Dermis blood vessel endothelial cell (primary cell): ENCODE results near the gene KLF14. TPM values are rescaled to one million over a fixed set of nuclear protein-coding genes. Genes with fewer than 3 reads are reported as not detected.
"Not testable (repeated sequence)": the region's sequence is repeated elsewhere in the genome, so short reads cannot be mapped to it uniquely, and the experiment has no call there.

Experiments
- DNase-seq: peaks from one replicate; pipeline ENCODE4 v3.0.0; 2010
- total RNA-seq: library from RNA; depleted of rRNA; stranded (reverse); fragments of >200 nt; gene quantifications from 2 replicates; pipeline ENCODE4 v1.2.3, GENCODE V29; 2014

Gene KLF14
- total RNA-seq, result under 0.01 TPM in 1 of 2 replicates, not detected in the other

DNA sequence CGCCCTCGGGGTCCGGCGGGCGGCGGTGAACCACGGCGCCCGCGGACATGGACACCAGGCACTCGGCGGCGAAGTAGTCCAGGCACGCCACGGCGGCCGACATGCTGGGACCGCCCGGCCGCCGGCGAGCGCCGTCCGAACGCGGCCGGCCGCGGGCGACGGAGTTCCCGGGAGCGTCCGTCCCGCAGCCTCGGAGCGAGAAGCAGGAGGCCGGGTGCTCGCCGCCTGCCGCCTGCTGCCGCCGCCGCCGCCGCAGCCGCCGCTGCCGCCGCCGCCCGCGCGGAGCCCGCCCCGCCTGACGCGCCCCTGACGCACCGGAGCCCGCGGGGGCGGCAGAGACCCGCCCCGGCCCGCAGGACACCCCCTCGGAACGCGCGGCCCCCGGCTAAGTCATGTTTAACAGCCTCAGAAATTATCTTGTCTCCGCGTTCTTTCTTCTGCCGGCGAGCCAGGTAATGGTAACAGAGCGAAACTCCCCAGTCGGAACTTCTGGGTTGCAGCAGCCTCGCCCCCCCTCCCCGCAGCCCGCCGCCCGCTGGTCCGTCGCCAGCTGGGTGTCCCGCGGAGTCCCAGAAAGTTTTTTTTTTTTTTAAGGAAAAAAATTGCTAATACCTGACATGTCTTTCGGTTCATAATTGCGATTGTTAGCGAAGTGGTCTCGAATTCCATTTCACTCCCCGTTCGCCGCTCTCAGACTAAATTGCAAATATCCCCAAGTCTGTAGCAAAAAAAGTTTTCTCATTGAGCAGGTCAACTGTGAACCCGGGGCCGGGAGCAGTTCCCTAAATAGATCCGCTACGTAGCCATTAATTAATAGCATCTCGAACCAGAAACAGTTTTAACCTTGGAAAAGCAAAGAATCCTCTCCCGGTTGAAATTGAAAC, at the start of gene KLF14:
TSS of gene KLF14 (minus strand) at position 277 of the 884 bp plus-strand sequence. CDS start at position 103, 174 bp downstream.
- peak; percentile 23 for DNase-seq

DNA sequence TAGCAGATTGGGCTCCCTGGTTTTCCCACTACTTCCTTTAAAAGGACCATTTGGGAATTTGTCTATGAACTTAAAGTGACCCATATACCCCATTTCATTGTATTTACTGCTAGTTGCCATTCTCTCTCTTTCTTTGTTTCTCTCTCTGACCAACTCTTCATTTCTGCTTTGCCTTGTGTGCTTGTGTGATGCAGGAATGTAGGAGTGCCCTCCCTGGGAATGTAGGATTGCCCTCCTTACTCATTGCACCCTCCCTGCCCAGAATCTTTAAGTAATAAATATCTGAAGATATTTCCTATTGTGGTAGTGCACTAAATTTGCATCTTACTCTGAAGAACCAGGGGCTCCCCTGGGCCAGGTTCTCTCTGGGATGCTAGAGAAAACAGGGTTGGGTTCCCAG, 47.3 kb upstream of the KLF14 start:
- no peak for DNase-seq

DNA sequence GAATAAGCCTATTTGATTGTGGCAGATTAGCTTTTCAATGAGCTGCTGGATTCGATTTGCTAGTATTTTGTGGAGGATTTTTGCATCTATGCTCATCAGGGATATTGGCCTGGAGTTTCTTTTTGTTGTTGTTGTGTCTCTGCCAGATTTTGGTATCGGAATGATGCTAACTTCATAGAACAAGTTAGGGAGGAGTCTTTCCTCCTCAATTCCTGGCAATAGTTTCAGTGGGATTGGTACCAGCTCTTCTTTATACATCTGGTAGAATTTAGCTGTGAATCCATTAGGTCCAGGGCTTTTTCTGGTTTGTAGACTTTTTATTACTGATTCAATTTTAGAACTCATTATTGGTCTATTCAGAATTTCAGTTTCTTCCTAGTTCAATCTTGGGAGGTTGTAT, 43.4 kb upstream of the KLF14 start:
- no peak for DNase-seq

DNA sequence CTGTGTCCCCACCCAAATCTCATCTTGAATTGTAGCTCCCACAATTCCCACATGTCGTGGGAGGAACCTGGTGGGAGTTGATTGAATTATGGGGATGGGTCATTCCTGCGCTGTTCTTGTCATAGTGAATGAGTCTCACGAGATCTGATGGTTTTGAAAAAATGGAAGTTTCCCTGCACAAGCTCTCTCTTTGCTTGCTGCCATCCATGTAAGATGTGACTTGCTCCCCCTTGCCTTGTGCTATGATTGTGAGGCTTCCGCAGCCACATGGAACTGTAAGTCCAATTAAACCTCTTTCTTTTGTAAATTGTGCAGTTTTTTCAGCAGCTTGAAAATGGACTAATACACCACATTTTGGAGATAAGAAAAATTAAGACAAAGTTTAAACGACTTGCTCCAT, 38.4 kb upstream of the KLF14 start:
- DNase-seq, result not testable (repeated sequence)

DNA sequence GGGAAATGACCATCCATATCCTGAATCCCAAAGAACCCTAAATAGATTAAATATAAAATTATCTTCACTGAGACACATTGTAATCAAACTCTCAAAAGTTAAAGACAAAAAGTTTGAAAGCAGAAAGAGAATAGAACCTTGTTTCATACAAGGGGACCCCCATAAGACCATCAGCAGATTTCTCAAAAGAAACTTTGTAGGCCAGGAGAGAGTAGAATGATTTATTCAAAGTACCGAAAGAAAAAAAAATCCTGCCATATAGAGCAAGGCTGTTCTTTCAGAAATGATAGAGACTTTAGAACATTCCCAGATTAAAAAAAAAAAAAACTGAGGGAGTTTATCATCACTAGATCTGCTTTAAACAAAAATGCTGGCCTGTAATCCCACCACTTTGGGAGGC, 34.8 kb upstream of the KLF14 start:
- DNase-seq, result no peak

DNA sequence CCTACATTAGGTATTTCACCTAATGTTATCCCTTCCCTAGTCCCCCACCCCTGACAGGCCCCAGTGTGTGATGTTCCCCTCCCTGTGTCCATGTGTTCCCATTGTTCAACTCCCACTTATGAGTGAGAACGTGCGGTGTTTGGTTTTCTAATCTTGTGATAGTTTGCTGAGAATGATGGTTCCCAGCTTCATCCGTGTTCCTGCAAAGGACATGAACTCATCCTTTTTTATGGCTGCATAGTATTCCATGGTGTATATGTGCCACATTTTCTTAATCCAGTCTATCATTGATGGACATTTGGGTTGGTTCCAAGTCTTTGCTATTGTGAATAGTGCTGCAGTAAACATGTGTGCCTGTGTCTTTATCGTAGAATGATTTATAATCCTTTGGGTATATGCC, 30.6 kb upstream of the KLF14 start:
- DNase-seq, result not testable (repeated sequence)

DNA sequence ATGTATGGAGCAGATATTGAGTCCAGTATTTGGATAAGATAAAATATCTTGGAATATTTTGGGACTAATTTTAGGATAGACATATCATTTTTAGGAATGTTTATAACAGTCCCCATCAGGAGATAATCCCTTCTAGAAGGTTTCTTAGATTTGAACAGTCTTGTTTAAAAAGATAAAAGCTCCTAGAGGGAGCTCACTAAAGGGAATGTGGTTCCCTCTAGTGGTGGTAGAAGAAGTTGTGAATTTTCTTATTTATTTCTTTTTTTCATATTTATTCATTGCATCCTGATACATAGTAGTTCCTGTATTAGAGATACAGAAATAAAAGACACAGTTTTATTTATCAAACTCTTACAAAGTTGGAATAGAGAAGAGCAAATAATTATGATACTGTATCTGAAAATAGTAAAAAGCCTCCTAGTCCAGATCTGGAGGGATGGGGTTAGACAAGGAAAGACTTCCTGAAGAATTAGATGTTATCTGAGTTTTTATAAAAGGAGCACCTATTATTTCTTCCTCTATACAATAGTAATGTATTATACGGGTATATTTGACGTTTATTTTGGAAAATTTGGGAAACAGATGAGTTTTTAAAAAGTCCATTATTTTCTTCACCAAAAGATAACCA, 24.5 kb upstream of the KLF14 start:
- DNase-seq, result peak; percentile 70

DNA sequence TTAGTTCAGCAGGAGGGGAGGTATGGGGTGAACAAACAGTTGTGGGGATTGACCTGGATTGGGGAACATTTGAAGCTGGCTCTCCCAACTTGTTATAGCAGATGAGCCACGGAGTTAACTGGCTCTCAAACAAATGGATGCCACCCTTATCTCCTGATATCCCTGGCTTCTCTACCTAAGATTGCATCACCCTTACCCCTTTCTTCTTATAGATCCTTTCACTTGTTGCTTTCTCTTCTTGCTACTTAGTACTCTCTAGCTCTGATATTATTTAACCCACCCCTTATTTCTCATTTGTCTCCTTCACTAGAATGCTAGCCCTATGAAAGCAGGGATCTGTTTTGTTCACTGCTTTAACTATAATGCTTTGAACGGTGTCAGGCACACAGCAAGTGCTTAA, 22.3 kb upstream of the KLF14 start:
- DNase-seq, result no peak

DNA sequence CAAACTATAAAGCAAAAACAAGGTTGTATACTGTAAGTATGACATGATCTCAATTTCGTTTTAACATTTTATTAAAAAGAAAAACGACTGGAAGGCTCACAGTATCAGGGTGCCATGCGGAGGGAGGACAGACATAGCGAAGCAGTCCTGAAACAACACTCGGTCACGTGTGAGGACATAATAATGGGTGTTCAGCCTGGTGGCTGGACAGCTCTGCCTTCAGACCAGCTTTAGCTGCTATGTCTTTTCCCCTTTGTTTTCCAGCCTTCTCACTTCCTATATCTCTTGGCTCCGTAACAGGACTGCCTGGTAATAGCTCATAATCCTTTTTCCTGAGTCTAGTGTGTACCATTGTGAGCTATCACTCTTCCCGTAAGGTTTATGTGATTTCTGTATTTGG, 18.4 kb upstream of the KLF14 start:
- DNase-seq, result peak; percentile 50

DNA sequence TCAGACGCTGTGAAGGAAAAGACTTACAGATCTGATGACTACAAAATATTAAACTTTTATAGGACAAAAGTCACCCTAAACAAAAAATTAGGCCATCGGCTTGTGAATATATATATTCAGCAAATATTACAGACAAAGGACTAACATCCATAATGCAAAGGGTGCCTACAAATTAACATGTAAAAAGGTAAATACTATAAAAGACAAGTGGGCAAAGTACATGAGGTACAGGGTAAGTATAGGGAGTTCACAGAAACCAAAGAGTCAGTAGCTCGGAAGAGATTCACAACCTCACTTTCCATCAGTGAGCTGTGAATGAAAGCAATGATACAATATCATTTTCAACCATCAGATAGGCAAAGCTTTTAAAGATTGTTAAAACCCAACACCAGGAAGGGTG, 16.7 kb upstream of the KLF14 start:
- no peak for DNase-seq

DNA sequence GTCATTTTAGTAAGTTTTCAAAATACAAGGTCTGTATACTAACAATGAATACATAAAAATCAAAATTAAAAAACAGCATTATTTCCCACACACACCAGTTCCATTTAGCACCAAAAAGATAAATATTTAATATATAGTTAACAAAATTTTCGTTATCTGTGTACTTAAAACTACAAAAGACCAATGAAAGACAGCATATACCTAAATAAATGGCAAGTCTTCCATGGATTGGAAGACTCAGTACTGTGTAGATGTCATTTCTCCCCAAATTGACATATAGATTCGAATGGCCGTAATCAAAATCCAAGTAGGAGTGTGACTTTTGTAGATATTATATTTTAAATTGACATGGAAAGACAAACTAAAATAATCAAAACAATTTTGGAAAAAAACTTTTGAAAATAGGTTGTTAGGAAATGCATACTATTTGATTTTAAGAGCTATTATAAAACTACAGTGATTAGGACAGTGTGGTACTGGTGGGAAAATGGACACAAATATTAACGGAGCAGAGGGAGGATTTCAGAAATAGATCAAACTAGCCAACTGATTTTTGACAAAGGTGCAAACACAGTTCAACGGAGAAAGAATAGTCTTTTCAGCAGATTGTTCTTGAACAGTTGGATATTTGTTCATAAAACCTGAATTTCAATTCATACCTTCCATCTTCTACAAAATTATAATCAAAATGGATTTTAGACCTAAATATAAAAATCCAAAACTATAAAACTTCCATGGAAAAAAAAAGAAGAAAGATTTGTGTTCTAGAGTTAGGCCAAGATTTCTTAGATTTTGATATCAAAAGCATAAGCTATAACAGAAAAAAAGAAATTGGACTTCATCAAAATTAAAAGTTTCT, 14.8 kb upstream of the KLF14 start:
- DNase-seq, result no peak

DNA sequence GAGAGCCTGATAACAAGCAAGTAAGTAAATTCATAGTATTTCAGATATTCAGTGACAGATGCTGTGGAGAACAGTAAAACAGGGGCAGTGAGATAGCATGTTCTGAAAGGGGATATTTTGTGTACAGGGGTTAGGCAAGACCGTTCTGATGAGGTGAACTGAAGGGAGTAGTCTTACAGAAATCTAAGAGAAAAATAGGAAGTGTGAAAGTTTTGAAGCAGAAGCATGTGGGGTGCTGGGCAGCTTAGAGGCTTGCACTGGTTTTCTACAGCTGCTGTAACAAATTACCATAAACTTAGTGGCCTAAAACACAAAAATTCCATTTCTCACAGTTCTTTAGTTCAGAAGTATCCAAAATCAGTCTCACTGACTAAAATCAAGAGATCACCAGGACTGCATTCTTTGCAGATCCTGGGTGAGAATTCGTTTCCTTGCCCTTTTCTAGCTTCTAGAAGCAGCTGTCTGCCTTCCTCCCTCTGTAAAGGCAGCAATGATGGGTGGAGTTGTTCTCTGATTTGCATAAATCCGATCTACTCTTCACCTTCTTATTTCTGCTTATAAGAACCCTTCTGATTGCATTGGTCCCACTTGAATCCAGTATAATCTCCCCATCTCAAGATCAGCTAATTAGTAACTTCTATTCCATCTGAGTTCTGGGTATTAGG, 7.5 kb upstream of the KLF14 start:
- DNase-seq, result no peak

DNA sequence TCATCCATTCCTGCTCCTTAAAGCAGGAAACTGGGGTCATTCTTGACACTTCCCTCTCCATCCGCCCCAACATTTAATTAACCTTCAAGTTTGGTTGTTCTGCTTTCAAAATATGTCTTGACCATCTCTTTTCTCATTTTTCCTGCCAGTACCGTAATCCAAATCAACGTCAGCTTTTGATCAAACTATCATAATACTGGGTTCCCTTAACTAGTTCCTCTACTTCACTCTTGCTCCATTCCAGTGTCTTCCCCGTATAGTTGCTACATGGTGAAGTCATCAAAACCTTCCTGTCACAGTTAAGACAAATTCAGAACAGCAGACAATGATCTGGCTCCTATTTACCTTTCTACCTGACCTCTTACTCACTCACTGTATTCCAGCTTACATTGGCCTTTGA, 6.6 kb upstream of the KLF14 start:
- DNase-seq, result no peak

DNA sequence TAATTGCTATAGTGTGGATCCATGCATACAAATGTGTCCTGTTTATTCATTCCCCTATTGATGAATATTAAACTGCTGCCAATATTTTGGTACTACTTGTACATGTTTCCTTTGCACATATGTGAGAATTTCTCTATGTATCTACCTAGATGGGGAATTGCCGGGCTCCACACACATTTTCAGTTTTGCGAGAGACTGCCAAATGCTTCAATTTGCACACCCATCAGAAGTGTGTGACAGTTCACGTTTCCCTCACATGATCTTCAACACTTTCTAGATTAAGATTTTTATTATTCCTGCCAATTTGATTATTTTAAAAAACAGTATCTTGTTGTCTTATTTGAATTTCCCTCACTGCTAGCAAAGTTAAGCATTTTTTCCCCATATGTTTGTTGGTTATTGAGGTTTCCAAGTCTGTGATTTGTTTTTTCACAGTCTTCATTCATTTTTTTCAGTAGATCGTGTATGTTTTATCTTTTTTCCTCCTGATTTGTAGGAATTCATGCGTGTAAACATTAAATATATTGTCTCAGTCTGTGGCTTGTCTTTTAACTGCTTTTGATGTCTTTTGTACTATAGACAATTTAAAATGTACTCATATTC, 2.4 kb upstream of the KLF14 start:
- no peak for DNase-seq

DNA sequence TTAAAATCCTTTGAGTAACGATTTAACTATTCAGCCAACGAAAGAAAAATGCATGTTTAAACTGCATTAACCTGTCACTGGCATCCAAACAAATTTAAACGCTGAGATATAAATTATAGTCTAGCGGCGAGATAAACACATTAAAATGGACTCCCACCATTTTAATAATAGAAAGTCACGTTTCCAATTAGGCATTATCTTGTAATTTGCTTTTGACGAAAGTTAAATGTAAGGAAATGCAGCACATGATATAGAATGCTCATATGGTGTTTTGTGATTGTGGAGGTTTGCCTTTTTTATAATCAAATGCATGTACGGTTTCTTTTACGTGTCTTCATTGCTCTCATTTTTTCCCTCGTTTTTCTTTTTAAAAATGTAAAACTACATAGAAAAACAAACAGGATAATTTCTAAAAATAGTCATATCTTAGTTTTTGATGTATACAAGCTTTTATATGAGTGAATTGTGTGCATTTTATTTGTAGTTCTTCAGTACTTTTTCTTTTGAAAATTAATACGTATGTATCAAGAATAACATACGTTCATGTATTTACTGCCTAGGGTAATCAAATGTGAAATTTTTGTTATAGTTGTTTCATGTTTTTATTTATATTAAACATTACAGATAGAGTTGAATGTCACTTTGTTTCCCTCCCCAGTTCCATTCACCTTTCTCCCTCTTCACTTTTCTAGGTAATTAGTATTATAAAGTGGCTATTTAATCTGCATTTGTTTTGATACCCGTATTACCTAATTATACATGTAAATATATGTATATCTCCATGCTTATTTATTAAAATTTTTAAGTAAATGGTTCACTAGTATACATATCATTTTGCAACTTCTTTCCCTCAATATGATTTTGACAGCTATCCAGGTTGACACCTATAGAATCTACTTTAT, 1.1 kb upstream of the KLF14 start:
- DNase-seq, result peak; percentile 15

DNA sequence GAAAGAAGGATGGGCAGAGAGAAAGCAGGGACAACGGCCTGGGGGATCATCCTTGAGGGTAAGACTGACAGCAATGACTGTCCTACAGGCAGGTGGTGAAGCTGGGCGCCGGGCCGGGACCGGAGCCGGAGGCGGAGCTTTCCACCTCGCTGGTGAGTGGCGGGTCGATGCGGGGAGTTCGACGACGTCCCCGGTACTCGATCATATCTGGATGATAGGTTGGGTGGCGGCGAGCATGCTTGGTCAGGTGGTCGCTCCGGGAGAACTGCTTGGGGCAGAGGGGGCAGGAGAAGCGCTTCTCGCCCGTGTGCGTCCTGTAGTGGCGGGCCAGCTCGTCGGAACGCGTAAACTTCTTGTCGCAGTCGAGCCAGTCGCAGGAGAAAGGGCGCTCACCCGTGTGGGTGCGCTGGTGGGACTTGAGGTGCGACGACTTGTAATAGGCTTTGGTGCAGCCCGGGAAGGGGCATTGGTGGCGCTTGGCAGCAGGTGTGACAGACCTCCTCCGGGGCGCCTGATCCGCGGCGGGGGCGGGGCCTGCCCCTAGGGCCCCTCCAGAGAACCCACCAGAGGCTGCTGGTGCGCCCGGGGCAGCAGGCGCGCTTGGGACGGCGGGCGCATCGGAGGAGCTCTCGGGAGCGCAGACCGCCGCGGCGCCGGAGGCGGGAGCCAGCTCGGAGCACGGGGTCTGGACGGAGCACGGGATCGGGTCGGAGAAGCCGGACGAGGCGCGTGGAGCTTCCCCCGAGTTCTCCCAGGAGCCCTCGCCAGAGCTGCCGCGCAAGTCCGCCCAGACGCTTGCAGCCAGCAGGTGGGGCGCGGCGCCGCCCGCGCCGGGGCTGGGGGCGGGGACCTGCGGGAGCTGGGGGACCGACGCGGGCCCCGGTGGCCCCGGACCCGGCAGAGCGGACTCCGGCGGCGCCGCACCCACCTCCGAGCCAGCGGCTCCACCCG, 752 bp downstream of the KLF14 start:
- DNase-seq, result peak; percentile 31

DNA sequence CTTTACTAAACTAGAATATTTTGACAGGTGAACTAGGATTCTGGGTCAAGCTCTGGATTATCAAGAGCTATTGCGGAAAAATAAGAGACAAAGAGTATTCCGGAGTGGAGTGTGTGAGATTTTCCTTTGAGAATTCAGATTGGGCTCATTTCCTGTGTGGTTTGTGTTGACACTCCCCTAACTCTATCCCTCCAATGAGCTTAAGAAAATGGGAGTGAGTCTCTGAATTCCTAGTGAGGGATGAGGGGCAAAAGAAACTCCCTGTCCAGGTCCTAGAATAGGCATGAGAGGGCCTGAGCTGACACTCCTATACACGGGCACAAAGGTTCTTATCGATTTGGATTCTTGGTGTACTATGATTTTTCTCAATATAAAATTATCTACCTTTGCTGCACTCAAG, 10.2 kb downstream of the KLF14 start:
- DNase-seq, result no peak

DNA sequence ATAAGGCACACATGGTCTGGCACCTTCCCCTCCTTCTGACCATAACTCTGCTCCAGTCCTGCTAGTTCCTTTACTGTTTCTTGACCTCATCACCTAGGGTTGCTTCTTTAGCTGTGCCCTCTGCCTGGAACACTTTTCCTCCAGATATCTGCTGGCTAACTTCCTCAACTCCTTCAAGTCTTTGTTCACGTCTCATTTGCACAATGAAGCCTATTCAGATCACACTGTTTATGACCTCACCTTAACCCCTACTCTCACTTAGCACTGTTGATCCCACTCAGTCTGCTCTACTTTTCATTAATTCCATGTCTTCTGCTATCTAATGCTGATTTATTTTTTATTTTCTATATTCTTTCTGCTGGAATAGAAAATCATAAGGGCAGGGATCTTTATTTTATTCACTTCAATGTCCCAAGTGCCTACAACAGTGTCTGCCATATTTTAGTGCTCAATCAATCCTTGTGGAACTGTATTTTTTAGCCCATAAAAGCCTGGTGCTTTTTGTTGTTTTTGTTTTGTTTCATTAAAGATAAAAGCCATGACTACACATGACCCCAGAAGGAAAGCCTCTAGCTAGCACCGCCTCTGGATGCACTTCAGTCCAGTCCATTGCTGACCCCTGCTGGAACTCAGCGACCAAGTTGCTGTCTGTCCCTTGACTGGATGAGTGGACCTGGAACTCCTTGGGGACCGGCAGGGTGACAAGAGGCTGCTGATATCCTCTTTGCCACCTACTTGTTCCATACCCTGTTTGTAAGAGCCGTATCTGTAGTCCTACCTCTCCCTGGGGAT, 12.3 kb downstream of the KLF14 start:
- peak; percentile 78 for DNase-seq

DNA sequence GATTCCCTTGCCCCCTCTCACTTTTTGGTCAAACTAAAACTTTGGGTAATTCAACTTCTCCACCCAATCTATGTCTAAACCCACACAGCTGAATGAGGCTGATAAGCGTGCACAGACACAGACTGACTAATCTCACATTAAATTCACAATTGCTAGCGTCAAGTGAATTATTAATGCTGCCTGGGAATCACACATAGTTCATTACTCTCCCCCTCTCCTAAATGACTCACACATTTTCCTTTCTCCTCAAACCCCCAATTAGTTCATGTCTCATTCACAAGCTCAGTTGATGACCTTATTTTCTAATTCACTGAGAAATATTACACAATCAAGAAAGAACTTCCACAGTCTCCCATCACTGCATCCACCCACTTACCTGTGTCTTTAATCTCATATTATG, 14.5 kb downstream of the KLF14 start:
- no peak for DNase-seq
